Lung (tissue), 12 donors: ENCODE data around the gene AUTS2. TPM values are rescaled to one million over a fixed set of nuclear protein-coding genes. Genes with fewer than 3 reads are reported as not detected.
A peak's percentile ranks its signal among the peaks of the same experiment; 100 is the strongest.

Experiments used
- ATAC-seq: fragments of 200-7000 bp; cut with Tn5 transposase; one replicate; pipeline ENCODE4 v1.9.1; 2020; ENCODE audit warnings: moderate number of reproducible peaks; ENCODE audit not compliant: insufficient read depth, low FRiP score
- DNase-seq, 3 donors: peaks; one replicate each; pipeline ENCODE4 v3.0.0-alpha.2; 2013 to 2017
- H3K27ac ChIP-seq, 2 donors: one replicate each; pipeline ENCODE4 v1.5.1; 2013; ENCODE audit warnings: mild to moderate bottlenecking in 2 of 2, moderate library complexity in 2 of 2, control low read depth in 1 of 2, inconsistent platforms in 1 of 2, low read depth in 1 of 2, low read length in 1 of 2
- H3K27me3 ChIP-seq, 3 donors: one replicate each; pipeline ENCODE4 v1.5.1; 2013; ENCODE audit warnings: low read length in 2 of 3; ENCODE audit not compliant: control insufficient read depth in 3 of 3, insufficient read depth in 3 of 3
- H3K36me3 ChIP-seq, 4 donors: one replicate each; pipeline ENCODE4 v1.5.1; 2013; ENCODE audit warnings: low read length in 4 of 4, mild to moderate bottlenecking in 1 of 4, moderate library complexity in 1 of 4; ENCODE audit not compliant: control insufficient read depth in 4 of 4, insufficient read depth in 4 of 4
- H3K4me1 ChIP-seq, 5 donors: one replicate each; pipeline ENCODE4 v1.5.1; 2013; ENCODE audit warnings: low read length in 5 of 5, mild to moderate bottlenecking in 2 of 5, moderate library complexity in 1 of 5; ENCODE audit not compliant: control insufficient read depth in 5 of 5, insufficient read depth in 5 of 5
- H3K4me3 ChIP-seq: one replicate; pipeline ENCODE4 v1.5.1; 2013; ENCODE audit warnings: mild to moderate bottlenecking, control low read depth, moderate library complexity
- H3K9ac ChIP-seq, 2 donors: one replicate each; pipeline ENCODE4 v1.5.1; 2013; ENCODE audit warnings: low read length in 2 of 2, control low read depth in 1 of 2; ENCODE audit not compliant: insufficient read depth in 1 of 2
- H3K9me3 ChIP-seq, 4 donors: one replicate each; pipeline ENCODE4 v1.5.1; 2013; ENCODE audit warnings: low read length in 3 of 4, mild to moderate bottlenecking in 1 of 4, moderate library complexity in 1 of 4; ENCODE audit not compliant: control insufficient read depth in 4 of 4, insufficient read depth in 3 of 4
- WGBS, 2 donors: extraction: QIAGEN DNeasy Blood & Tissue Kit; methylation state at CpG; one replicate each; pipeline ENCODE4 v1.1.7; 2013; 5-methylcytosine and 5-hydroxymethylcytosine counted together
- polyA plus RNA-seq, 2 donors: library from polyadenylated mRNA; stranded (reverse); fragments of 200-250 nt; gene quantifications; one replicate each; pipeline ENCODE4 v1.2.1, GENCODE V29; 2013
- total RNA-seq, 2 donors: library from RNA; depleted of rRNA in 1 of 2; stranded (reverse); fragments of >200 nt in 1 of 2; gene quantifications; one replicate each; pipeline ENCODE4 v1.2.1, GENCODE V29; 2014 to 2021
- TF ChIP-seq, protein P1 (sequence below): IDR thresholded peaks from 2 replicates; pipeline ENCODE4 v1.5.1; 2012; ENCODE audit warnings: mild to moderate bottlenecking; ENCODE audit errors: control extremely low read depth, extremely low read depth
- donor health status: control.
- donor health status: control.
- donor health status: Bipolar disorder and iron deficiency.
- donor health status: healthy.
- donor health status: DM: yes; HTN: yes; CAD: no.

Gene AUTS2
- total and polyA plus RNA-seq, 4 donors, result 11.8 to 115 (median 40.6) TPM

DNA sequence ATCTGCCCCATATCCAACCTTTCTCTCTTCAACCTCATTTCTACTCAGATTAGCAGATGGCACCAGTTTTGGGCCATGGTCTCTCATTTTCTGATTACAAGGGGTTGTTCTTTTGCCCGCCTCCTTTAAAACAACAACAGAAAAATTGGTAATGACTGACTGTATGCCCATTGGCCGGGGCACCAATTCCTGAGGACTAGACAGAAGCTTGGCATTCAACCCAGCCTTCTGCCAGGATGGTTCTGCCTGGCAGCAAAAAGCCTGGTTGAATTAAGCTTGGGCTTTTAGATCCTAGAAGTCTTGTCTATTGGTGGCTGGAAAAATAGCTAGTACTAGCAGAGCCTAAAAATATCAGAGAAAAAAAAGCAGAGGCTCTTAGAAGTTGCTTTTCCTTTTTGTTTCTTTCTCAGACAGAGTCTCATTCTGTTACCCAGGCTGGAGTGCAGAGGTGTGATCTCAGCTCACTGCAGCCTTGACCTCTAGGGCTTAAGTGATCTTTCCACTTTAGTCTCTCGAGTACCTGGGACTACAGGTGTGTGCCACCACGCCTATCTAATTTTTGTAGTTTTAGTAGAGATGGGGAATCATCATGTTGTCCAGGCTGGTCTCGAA, 402.6 kb downstream of the AUTS2 start:
- Histone ChIP-seq H3K4me1 (peaks cover 0 to 16% (median 1%) of the 10 kb centered on the region in 5 donors), H3K4me3 (no peak overlapping the region), H3K9ac (no peak overlapping the region), H3K27ac (peak overlapping the region in 1 of 2 donors; percentile 18), H3K9me3 (no peaks in the 10 kb centered on the region), H3K27me3 (no peaks in the 10 kb centered on the region), H3K36me3 (no peaks in the 10 kb centered on the region)
- DNase-seq (no peak), ATAC-seq (no peak)
- TF ChIP-seq, protein P1, sequence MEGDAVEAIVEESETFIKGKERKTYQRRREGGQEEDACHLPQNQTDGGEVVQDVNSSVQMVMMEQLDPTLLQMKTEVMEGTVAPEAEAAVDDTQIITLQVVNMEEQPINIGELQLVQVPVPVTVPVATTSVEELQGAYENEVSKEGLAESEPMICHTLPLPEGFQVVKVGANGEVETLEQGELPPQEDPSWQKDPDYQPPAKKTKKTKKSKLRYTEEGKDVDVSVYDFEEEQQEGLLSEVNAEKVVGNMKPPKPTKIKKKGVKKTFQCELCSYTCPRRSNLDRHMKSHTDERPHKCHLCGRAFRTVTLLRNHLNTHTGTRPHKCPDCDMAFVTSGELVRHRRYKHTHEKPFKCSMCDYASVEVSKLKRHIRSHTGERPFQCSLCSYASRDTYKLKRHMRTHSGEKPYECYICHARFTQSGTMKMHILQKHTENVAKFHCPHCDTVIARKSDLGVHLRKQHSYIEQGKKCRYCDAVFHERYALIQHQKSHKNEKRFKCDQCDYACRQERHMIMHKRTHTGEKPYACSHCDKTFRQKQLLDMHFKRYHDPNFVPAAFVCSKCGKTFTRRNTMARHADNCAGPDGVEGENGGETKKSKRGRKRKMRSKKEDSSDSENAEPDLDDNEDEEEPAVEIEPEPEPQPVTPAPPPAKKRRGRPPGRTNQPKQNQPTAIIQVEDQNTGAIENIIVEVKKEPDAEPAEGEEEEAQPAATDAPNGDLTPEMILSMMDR, result no peak
- WGBS, 2 donors, result 91 to 92% methylated on average over 5 of the region's 5 CpGs

DNA sequence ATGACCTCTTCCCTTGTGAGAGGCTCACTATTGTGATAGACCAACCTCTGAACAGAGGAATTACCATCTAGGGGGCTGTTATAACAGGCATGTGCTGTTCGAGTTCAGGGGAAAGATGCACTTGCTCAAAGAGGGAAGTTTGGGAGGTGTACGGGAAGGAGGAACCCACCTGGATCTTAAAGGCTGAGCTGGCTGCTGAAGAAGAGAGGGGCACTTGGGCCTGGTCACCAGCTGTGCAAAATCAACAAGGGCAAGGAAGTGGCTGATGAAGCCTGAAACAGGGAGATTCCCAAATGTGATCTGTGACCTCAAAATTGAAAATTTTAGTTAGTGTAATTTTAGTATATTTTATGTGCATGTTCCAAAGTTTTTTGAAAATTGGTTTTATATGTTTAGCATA, 407.2 kb downstream of the AUTS2 start:
- Histone ChIP-seq H3K36me3 (no peaks in the 10 kb centered on the region), H3K4me1 (peaks cover 0 to 18% (median 11%) of the 10 kb centered on the region in 5 donors), H3K27ac (no peak overlapping the region), H3K4me3 (no peak overlapping the region), H3K9me3 (no peaks in the 10 kb centered on the region), H3K9ac (no peak overlapping the region), H3K27me3 (no peaks in the 10 kb centered on the region)
- ATAC-seq, result no peak
- DNase-seq, result no peak
- TF ChIP-seq, protein P1, result no peak
- 41 to 68% methylated on average over 2 of the region's 2 CpGs for WGBS, 2 donors

DNA sequence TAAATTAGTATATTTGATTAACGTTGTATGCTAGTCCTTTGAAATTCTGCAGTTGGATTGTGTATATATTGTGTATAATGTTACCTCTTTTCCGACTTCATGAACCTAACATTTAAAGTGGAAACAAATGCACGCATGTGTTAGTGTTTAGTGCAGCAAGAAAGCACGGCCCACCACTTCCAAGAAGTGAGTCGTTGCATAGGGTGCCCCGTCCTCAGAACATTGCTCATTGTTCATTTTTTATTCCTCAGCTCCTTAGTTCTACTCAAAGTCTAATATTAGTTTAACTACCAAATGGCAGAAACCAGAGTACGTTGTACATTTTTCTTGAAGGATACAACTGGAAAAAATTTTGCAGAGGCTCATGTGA, 407.6 kb downstream of the AUTS2 start:
- Histone ChIP-seq H3K4me3 (no peak overlapping the region), H3K27ac (no peak overlapping the region), H3K4me1 (peaks cover 0 to 18% (median 9%) of the 10 kb centered on the region in 5 donors), H3K9me3 (no peaks in the 10 kb centered on the region), H3K36me3 (no peaks in the 10 kb centered on the region), H3K9ac (no peak overlapping the region), H3K27me3 (no peaks in the 10 kb centered on the region)
- 43 to 65% methylated on average over 7 of the region's 7 CpGs for WGBS, 2 donors
- DNase-seq, result no peak
- no peak for ATAC-seq
- TF ChIP-seq, protein P1, result no peak
